ENCODE data around the gene MOCS3.

- peak; percentile 85 to 91 (median 86) for TF ChIP-seq CTCF (IDR thresholded peaks at IDR 0.05 in 2 of 3, conservative IDR thresholded peaks at IDR 0.05 in 1 of 3; ENCODE audit: borderline replicate concordance in 1 of 3, insufficient read depth in 1 of 3, low read depth in 2 of 3, low read length in 2 of 3)
- TF ChIP-seq POLR2A (IDR thresholded peaks at IDR 0.05; ENCODE audit: borderline replicate concordance, extremely low read depth, insufficient read depth, insufficient read length), result no peak
- TF ChIP-seq, protein P1, sequence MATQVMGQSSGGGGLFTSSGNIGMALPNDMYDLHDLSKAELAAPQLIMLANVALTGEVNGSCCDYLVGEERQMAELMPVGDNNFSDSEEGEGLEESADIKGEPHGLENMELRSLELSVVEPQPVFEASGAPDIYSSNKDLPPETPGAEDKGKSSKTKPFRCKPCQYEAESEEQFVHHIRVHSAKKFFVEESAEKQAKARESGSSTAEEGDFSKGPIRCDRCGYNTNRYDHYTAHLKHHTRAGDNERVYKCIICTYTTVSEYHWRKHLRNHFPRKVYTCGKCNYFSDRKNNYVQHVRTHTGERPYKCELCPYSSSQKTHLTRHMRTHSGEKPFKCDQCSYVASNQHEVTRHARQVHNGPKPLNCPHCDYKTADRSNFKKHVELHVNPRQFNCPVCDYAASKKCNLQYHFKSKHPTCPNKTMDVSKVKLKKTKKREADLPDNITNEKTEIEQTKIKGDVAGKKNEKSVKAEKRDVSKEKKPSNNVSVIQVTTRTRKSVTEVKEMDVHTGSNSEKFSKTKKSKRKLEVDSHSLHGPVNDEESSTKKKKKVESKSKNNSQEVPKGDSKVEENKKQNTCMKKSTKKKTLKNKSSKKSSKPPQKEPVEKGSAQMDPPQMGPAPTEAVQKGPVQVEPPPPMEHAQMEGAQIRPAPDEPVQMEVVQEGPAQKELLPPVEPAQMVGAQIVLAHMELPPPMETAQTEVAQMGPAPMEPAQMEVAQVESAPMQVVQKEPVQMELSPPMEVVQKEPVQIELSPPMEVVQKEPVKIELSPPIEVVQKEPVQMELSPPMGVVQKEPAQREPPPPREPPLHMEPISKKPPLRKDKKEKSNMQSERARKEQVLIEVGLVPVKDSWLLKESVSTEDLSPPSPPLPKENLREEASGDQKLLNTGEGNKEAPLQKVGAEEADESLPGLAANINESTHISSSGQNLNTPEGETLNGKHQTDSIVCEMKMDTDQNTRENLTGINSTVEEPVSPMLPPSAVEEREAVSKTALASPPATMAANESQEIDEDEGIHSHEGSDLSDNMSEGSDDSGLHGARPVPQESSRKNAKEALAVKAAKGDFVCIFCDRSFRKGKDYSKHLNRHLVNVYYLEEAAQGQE (IDR thresholded peaks at IDR 0.05; ENCODE audit: low read depth), result no peak
- TF ChIP-seq POLR2AphosphoS5 (IDR thresholded peaks at IDR 0.05; ENCODE audit: low read depth, low read length), result no peak
- TF ChIP-seq CEBPB (IDR thresholded peaks at IDR 0.05; ENCODE audit: low read depth), result no peak
- TF ChIP-seq ELF1 (IDR thresholded peaks at IDR 0.05; ENCODE audit: borderline replicate concordance, low read depth), result no peak
- TF ChIP-seq FOSL1 (IDR thresholded peaks at IDR 0.05; ENCODE audit: low read depth), result no peak
- TF ChIP-seq EGR1 (IDR thresholded peaks at IDR 0.05; ENCODE audit: low read depth), result no peak
These were observed 34.3 kb downstream of the MOCS3 start for GRCh38 chr20:50992733-50993457.
